Anterior cingulate cortex (tissue), 58 donors: ENCODE measurements around the gene DSG3.

ENCODE experiments used
- DNase-seq, 58 donors: peaks; one replicate each; lab custom pipeline; 2025; lab: John Stamatoyannopoulos, UW

Gene DSG3

GRCh38 chr18:31429623-31430022 is 17.9 kb upstream of the DSG3 start:
- no peak for DNase-seq

DNA sequence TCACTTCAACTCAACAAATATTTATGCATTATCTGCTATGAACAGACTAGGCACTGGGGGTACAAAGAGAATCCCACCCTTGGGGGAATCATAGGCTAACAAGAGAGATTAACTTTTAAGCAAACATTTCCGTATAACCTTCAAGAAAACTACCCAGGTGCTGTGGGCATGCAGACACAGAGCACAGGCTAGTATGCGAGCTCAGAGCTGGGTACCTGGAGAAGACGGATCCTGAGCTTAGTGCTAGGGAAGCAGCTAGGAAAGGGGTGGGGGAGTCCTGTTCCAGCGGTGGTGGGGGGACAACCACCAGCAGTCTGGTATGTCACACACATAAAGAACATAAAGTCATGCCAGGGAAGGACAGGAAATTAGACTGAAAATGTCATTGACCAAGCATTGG is 17.5 kb upstream of the DSG3 start:
- DNase-seq: no peak

- DNase-seq: no peak
Observed at GRCh38 chr18:31430554-31430953, 17.0 kb upstream of the DSG3 start.

GRCh38 chr18:31432316-31432715 is 15.2 kb upstream of the DSG3 start:
- DNase-seq: no peak

DNA sequence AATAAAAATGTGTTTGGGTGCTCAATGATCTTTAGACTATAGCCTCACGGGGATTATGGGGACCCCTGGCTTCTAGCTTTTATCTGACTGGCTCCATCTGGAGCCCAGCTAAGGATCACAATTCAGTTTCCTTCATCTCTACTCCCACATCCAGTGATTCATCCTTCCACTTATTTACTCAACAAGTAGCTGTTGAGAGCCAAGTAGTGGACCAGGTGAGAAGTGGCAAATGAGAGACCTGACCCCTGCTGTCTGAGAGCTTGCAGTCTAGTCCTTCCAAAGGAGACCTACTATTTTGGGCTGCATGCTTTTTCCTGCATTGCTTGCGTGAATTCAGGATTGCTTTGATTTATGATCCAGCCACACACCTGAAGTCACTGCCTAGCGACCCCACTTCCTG is 10.7 kb upstream of the DSG3 start:
- DNase-seq: no peak

GRCh38 chr18:31438402-31438801 is 9.1 kb upstream of the DSG3 start:
- no peak for DNase-seq

DNA sequence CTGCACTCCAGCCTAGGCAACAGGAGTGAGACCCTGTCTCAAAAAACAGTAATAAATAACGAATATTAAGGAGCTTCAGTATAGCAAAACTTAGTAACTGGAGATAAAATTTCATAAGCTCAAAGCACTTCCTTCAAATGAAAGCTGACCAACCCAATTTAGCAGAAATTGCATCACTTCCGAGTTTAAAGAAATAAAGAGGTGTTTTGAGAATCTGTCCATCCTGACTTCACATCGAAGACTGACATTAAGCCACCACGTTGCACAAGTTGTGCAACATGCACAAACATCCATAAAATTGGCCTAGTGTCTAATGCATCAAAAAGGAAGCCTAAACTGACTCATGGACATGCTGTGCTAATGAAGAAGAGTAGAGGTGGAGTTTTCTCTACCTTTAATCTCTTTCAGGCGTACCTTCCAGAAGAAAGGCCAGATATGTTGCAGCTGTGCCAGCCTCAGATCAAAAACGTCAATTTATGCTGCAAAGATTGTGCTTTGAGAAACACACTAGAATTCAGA is 7.7 kb upstream of the DSG3 start:
- no peak for DNase-seq

GRCh38 chr18:31440787-31441186 is 6.8 kb upstream of the DSG3 start:
- no peak for DNase-seq

DNA sequence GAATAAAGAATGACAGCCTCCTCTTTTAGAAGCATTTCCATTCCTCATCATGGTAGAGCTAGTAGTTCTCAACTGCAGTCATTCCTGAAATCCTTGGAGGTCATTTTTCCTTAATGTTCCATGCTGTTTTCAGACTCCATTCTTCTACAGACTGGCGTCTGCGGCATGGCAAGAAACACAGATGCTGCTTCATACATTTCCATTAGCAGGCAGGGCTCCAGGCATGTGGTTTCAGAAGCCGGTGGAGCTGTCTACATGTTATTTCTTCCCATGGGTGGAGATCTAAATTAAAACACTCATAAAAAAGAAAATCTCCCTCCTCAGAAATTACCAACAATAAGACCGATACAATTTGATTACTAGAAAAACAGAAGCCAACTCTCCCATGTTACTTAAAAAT is 6.0 kb upstream of the DSG3 start:
- no peak for DNase-seq

GRCh38 chr18:31444142-31444541 is 3.4 kb upstream of the DSG3 start:
- DNase-seq: no peak

DNA sequence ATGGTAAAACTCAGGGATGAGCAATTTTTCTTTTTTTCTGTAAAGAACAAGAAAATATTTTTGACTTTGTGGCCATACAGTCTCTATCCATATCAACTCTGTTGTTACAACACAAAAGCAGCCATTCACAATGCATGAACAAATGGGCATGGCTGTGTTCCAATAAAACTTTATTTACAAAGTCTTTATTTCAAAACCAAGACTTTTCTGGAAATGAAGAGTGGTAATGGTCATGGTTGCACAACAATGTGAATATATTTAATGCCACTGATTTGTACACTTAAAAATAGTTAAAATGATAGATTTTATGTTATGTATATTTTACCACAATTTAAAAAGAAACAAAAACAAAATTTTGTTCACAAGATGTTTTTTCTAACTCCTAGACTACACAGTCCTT is 1.6 kb upstream of the DSG3 start:
- no peak for DNase-seq

- DNase-seq: no peak
Observed at GRCh38 chr18:31446854-31447253, 687 bp upstream of the DSG3 start.

GRCh38 chr18:31450409-31450808 is 2.9 kb downstream of the DSG3 start:
- DNase-seq: no peak

DNA sequence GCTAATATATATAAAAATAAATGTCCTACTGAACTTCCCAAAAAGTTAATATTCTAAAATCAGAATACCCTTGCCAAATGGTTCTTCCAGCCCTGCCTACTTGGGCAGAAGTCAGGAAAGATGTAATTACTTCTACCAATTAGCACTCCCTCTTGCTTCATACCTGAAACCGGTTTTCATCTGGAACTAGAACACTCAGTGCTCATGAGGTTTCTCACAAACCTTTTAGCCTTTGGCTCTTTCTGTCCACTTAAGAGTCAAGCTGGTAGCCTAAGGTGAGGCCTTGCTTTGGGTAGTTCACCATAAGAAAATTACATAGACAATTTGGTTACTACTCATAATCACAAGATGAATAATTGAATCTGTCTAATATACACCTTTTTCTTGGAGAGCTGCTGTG is 4.1 kb downstream of the DSG3 start:
- DNase-seq: no peak

DNA sequence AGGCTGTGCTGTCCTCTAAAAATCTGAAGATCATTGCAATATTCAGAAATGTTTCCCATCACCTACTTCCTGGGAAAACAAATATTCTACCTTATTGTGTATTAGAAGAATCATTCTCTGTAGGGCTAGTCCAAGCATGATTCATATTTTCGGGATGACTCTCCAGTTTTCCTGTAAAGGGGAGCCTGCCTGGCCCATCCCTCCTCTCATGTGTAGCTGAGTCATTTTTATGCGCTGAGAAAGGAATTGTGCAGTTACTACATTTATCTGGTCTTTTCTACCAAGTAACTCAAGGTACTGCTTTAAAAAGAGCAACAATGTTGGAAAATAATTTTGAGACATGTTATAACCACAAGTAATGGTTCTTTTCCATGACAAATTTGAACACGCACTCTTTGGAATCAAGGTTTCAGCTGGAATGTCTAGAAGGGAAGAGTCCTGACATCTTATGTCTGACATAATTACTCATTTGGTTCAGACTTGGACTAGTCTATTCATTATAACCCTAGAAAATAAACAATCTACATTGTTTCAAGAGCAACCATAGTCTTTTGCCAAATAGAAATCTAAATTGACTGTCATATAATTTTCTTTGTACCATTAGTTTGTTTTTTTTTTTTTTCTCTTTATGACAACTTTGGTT is 6.6 kb downstream of the DSG3 start:
- DNase-seq: no peak

DNA sequence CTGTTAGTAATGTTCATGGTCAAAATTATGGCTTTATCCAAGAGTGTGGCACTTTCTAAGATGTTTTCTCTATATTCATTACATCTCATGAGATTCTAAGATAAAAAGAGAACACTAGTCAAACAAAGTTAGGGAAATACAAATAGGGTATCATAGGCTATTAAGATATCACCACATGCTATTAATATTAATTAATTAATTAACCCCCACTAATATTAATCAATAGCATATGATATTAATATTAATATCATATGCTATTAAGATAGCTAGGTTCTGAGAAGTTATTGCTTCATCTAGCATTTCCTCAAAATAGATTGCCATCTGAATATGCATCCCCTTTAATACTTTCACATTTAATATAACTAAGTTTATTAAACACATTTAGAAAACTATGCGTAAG is 22.1 kb downstream of the DSG3 start:
- DNase-seq: no peak

DNA sequence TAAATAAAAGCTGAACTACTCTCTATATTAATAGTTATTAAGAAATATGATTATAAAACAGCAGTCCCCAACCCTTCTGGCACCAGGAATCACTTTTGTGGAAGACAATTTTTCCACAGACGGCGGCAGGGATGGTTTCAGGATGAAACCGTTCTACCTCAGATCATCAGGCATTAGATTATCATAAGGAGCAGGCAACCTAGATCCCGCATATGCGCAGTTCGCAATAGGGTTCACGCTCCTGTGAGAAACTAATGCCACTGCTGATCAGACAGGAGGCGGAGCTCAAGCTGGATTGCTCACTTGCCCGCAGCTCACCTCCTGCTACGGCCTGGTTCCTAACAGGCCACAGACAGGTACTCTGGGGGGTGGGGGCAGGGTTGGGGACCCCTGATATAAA is 31.1 kb downstream of the DSG3 start:
- no peak for DNase-seq

- no peak for DNase-seq
Observed at GRCh38 chr18:31482051-31482450, 34.5 kb downstream of the DSG3 start.

- DNase-seq: no peak
Observed at GRCh38 chr18:31483396-31483795, 35.9 kb downstream of the DSG3 start.

GRCh38 chr18:31484461-31484860 is 36.9 kb downstream of the DSG3 start:
- no peak for DNase-seq

GRCh38 chr18:31486165-31486564 is 38.6 kb downstream of the DSG3 start:
- DNase-seq: no peak

- DNase-seq: peak in 11 of 58 donors; percentile 4 to 41 (median 10)
Observed at GRCh38 chr18:31487246-31488015, 39.9 kb downstream of the DSG3 start.
